Thyroid gland (tissue), 4 donors: Measurements from ENCODE around the gene ZNF76. TPM values are rescaled to one million over a fixed set of nuclear protein-coding genes. Genes with fewer than 3 reads are reported as not detected.

Source experiments
- DNase-seq, 2 donors: peaks; one replicate each; pipeline ENCODE4 v3.0.0-alpha.2; 2019
- H3K27ac ChIP-seq, 3 donors: fragments of 200-600 bp; sonication (generic); 1 replicate in 2 of 3; 2 replicates in 1 of 3; pipeline ENCODE4 v1.5.1; 2016 to 2019; ENCODE audit warnings: mild to moderate bottlenecking in 1 of 3, moderate library complexity in 1 of 3
- H3K27me3 ChIP-seq: fragments of 200-600 bp; sonication (generic); one replicate; pipeline ENCODE4 v1.5.1; 2019
- H3K36me3 ChIP-seq, 2 donors: fragments of 200-600 bp; sonication (generic); one replicate each; pipeline ENCODE4 v1.5.1; 2016 to 2019
- H3K4me1 ChIP-seq, 2 donors: fragments of 200-600 bp; sonication (generic); one replicate each; pipeline ENCODE4 v1.5.1; 2017 to 2019
- H3K4me3 ChIP-seq, 3 donors: fragments of 200-600 bp; sonication (generic); replicated peaks in 1 of 3; 1 replicate in 2 of 3; 2 replicates in 1 of 3; pipeline ENCODE4 v1.5.1; 2016; ENCODE audit warnings: mild to moderate bottlenecking in 1 of 3
- H3K9me3 ChIP-seq: fragments of 200-600 bp; sonication (generic); one replicate; pipeline ENCODE4 v1.5.1; 2017
- CTCF ChIP-seq, 6 experiments: fragments of 200-600 bp in 3 of 6; fragments of 450-650 bp in 3 of 6; sonication (generic) in 3 of 6; IDR thresholded peaks; one replicate each; pipeline ENCODE4 v1.5.1; 2016 to 2019; ENCODE audit warnings: antibody characterized with exemption in 6 of 6, mild to moderate bottlenecking in 2 of 6, inconsistent platforms in 1 of 6, moderate library complexity in 1 of 6
- POLR2A ChIP-seq, 2 donors: fragments of 450-650 bp; IDR thresholded peaks; one replicate each; pipeline ENCODE4 v1.6.1; 2017; ENCODE audit warnings: antibody characterized with exemption in 2 of 2, mild to moderate bottlenecking in 2 of 2, moderate library complexity in 1 of 2
- WGBS, 2 donors: methylation state at CpG; one replicate each; pipeline ENCODE4 v1.1.5; 2017; 5-methylcytosine and 5-hydroxymethylcytosine counted together
- intact Hi-C: fragments of 100-400 bp; cut with DNase I; formaldehyde crosslinking; loops from one replicate; pipeline ENCODE4 v1.15.1; 2023
- total RNA-seq, 4 donors: library from RNA; depleted of rRNA; stranded (reverse); fragments of >200 nt; gene quantifications; one replicate each; pipeline ENCODE4 v1.2.3, GENCODE V29; 2016

The ZNF76 gene
- total RNA-seq, 4 donors from 2014 or later: 54.3 to 81.7 (median 71.6) TPM

GRCh38 chr6:35240838-35241801 is 18.4 kb upstream of the ZNF76 start:
- peak overlapping the region; percentile 76 to 84 (median 82) for H3K27ac ChIP-seq
- H3K9me3 ChIP-seq: no peaks in the 10 kb centered on the region
- 28 to 41% methylated on average over 12 of the region's 12 CpGs for WGBS, 2 donors
- H3K4me1 ChIP-seq: peaks cover 46 to 62% of the 10 kb centered on the region in 2 donors
- DNase-seq: peak; percentile 93 to 95
- TF ChIP-seq CTCF (IDR thresholded peaks at IDR 0.05) (peak; percentile 88 to 100 (median 98)), POLR2A (IDR thresholded peaks at IDR 0.05) (peak in 1 of 2 donors; percentile 19)
- no peaks in the 10 kb centered on the region for H3K27me3 ChIP-seq
- H3K36me3 ChIP-seq: peaks cover 8 to 40% of the 10 kb centered on the region in 2 donors
- no peak overlapping the region for H3K4me3 ChIP-seq
- intact Hi-C loops: no loop called here

GRCh38 chr6:35242486-35242885 is 17.0 kb upstream of the ZNF76 start:
- Histone ChIP-seq H3K4me1 (peaks cover 34 to 49% of the 10 kb centered on the region in 2 donors), H3K4me3 (no peak overlapping the region), H3K27me3 (no peaks in the 10 kb centered on the region), H3K36me3 (peaks cover 12 to 51% of the 10 kb centered on the region in 2 donors), H3K27ac (peak overlapping the region; percentile 76 to 84 (median 82)), H3K9me3 (no peaks in the 10 kb centered on the region)
- TF ChIP-seq CTCF (IDR thresholded peaks at IDR 0.05) (no peak), POLR2A (IDR thresholded peaks at IDR 0.05) (no peak)
- WGBS, 2 donors: 87 to 95% methylated on average over 5 of the region's 5 CpGs
- no peak for DNase-seq
- intact Hi-C loops: loop anchor here (2.0 kb wide), 1 partner anchor 98 kb away; no protein-coding TSS in a partner anchor

- no peak overlapping the region for H3K4me3 ChIP-seq
- TF ChIP-seq POLR2A (IDR thresholded peaks at IDR 0.05) (no peak), CTCF (IDR thresholded peaks at IDR 0.05) (no peak)
- H3K36me3 ChIP-seq: peaks cover 12 to 51% of the 10 kb centered on the region in 2 donors
- 93 to 100% methylated on average over 6 to 13 of the region's 13 CpGs for WGBS, 2 donors
- no peaks in the 10 kb centered on the region for H3K27me3 ChIP-seq
- intact Hi-C loops: loop anchor here (2.0 kb wide), 1 partner anchor 98 kb away; no protein-coding TSS in a partner anchor
- no peak for DNase-seq
- H3K27ac ChIP-seq: peak overlapping the region in 1 of 3 donors; percentile 82
- peaks cover 30 to 44% of the 10 kb centered on the region in 2 donors for H3K4me1 ChIP-seq
- no peaks in the 10 kb centered on the region for H3K9me3 ChIP-seq
These were observed 16.6 kb upstream of the ZNF76 start for GRCh38 chr6:35242906-35243305.

- intact Hi-C loops: loop anchor here (2.0 kb wide), 1 partner anchor 99 kb away; no protein-coding TSS in a partner anchor
- no peak overlapping the region for H3K27ac ChIP-seq
- 85 to 88% methylated on average over 12 to 16 of the region's 17 CpGs for WGBS, 2 donors
- no peaks in the 10 kb centered on the region for H3K9me3 ChIP-seq
- H3K27me3 ChIP-seq: no peaks in the 10 kb centered on the region
- TF ChIP-seq POLR2A (IDR thresholded peaks at IDR 0.05) (no peak), CTCF (IDR thresholded peaks at IDR 0.05) (no peak)
- H3K36me3 ChIP-seq: peaks cover 12 to 51% of the 10 kb centered on the region in 2 donors
- H3K4me1 ChIP-seq: peaks cover 25 to 39% of the 10 kb centered on the region in 2 donors
- no peak for DNase-seq
- no peak overlapping the region for H3K4me3 ChIP-seq
These were observed 16.1 kb upstream of the ZNF76 start for GRCh38 chr6:35243386-35243958.
